NK-92 treated with Interleukin-12 subunit alpha and Interleukin-12 subunit beta, amount 100 ng/mL, for 24 hours (cell line): ENCODE results near the gene SRPX.

ENCODE experiments used
- DNase-seq: peaks from one replicate; lab custom pipeline; 2025; lab: John Stamatoyannopoulos, UW

Gene SRPX

DNA sequence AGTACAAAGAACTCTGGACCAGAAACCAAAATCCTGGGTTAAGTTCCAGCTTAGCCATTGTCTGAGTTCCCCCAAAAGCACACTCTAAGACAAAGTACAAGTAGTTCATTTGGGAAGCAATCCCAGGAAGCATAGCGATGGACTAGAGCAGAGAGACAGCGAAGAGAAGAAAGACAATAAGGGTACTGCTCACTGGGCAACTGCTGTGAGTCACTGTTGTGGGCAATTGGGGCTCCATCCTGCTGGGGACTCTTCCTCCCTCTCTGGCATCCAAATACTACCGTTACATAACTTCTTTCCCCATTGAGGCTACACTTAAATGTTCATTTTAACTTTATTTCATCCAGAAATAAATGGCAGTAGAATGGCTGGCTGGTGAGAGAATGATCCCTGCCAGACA lies 14.1 kb downstream of the SRPX start:
- no peak for DNase-seq

DNA sequence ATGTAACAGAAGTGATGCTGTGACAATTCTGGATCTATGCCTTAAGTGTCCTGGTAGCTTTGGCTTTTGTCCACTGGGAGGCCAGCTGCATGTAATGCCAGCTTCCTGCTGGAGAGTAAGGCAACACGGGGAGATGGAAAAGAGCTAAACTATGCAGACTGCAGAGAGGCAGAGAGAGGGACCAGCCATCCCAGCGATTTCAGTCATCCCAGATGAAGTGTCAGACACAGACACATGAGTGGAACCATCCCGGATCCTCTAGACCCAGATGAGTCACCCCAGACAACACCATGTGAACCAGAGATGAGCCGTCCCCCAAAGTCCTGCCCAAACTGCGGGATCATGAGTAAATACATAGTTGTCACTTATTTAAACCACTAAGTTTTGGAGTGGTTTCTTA lies 14.6 kb downstream of the SRPX start:
- DNase-seq = no peak

DNA sequence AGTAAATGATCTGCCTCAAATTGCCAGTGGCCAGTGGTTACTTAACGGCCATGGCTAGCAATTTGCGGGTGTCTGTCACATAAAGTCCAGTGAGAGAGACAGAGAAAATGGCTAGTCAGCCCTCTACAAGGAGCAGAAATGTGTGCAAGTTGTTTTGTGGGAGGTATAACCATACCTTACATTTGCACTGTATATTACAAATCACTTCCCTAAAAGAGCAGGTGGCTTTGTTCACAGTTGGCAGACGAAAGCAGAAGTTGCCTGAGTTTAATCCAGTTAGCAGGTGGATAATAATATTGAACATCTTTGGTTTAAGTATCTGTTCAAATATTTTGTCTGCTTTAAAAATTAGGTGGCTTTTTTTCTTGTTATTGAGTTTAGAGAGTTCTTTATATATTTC lies 15.6 kb downstream of the SRPX start:
- DNase-seq = no peak

DNA sequence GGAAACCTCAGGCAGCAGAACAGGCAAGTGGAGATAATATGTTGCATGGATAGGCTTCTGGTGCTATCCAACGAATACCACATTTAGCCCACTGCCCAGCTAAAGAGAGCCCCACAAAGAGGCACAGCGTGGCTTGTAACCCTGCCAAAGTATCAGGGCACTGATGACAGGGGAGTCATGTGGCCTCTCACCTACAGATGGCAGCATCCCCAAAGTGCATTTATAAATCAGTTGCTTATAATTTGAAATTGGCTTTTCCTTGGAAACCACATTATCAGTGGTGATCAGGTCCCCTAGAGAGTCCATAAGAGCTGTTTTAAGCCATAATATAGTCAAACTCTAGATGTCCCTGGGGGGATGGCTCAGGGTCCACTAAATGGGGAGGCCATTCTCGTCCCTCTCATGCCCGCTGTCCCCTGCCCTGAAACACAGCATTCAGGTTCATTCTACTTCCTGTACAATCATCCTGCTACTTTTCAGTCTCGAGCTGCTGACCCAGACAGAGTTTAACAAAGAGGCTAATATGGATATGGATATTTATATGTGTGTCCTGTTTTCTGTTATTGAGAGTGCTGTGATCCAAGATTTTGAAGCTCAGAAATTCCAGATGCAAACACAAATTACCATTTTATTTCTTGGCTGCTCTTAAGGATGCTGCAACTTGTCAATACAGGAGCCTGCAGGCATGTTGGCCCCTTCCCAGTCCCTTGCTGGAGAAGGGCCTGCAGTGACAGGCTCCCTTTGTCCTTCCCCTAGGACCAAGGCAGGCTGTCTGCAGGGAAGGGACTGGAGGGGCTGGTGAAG lies 28.5 kb downstream of the SRPX start:
- DNase-seq = no peak

DNA sequence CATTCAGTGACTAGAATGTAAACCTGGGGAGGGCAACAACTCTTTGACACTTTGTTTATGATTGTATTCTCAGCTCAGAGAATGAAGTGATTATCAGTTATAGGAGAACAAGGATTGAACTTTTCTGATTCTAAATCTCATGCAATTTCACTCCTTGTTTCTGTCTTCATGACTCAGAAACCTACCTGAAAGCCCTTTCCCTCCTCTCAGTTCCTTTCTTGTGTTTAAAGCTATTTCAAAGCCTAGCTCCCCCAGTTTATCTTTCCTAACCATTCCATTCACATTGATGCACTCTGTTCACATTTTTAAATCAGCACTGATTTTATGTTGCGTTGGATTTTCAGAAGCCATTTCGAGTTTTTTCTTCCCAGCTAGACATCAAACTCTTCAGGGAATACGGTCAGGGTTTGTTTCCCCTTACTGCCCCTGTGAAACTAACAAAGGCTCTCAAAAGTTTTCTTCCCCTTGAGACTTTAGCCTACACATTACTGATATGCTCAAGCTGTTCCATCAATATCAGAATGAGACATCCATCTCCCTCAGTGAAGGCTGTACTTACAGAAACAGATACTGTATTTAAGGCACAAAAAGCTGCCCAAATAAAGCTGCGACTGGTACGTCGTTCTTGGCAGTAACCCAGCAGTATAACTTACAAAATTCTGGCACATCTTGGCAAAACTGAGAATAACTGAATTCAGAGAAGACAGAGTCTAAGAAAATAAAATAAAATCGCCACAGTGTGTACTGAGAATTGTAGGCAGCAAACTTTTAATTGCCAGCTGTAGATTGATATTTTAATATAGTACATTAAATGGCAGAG lies 31.0 kb downstream of the SRPX start:
- no peak for DNase-seq

DNA sequence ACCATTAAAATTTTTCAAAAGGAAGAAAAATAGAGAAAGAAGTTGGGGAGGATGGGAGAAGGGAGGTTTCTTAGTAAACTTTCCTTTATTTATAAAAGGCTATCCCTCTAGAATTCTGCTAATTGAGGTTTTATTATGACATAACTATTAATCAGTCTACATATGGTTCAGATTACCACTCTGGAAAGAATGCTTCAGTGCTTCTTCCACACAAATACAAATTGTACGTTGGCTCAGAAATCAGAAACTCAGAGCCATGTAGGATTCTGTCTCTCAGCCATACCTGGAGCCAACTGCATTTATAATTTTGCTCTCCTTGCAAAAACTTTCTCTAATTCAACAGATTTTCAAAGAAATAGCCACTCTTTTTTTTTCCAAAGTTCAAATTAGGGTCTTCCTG lies 37.1 kb downstream of the SRPX start:
- no peak for DNase-seq

DNA sequence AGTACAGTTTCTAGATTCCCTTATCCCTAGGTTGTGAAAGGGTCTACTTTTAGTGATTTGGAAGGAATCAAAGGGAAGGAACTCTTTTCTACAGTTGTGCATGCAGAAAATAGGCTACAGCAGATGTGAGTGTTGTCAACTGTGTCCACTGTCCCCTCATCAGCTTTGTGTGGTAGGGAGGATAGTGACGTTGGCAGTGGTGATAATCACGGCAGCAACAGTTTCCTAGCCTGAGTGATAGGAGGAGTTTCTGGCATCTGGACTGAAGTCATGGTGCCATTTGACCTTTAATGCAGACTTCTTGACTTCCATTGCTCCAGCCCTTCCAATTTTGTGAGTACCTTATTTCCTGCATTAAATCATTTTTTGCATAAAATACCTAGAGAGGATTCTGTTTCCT lies 39.3 kb downstream of the SRPX start:
- DNase-seq = no peak

DNA sequence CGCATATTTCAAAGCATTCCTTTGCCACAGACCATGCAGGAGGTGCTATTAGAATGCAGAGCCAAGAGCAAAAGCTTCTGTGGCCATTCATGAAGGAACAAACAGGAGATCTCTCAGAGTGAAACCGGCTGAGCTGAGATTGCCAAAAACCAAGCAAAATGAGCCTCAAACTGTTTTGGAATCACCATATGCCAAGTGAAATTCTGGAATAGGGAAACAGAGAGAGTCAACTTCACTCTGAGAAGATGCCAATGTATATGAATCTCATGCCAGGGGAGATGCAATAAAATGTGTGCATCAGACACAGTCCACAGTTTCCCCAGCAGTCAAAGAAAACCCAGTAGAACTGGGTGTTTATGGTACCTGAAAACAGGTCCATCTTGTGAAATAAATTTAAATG lies 42.3 kb downstream of the SRPX start:
- DNase-seq = no peak

DNA sequence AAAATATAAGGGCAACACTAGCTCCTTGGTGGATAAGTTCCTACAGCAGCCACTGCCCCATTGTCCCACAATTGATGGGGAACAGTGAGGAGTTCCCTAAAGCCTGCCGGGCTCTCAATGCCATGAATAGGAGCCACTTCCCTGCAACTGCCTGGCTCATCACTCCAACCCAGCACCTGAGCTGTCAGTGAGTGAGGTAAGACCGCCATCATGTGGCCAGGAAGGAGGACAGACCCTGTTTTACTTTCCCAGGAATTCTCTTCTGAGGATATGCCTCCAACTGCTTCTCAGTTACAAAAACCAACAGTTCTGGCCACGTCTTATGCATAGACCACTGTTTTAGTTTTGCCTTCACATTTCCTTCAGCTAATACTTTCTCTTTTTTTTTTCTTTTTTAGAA lies 45.5 kb downstream of the SRPX start:
- DNase-seq = no peak

DNA sequence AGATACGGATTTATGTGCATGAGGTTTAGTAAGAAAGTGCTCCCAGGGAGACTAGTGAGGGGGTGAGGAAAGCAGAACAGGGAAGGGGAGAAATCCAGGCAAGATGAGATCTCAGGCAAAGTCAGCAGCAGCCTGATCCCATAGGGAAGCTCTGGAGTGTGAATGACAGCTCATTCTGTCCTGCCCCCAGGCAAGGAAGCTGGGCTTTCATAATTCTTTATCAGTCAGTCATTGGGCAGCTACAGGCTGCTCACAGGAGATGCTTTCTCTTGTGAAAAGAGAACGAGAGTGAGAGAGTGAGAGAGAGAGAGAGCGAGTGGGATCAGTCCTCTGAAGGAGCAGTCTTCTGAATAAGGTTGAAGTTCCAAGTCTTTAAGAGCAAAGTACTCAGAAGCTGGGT lies 48.1 kb downstream of the SRPX start:
- DNase-seq = no peak

DNA sequence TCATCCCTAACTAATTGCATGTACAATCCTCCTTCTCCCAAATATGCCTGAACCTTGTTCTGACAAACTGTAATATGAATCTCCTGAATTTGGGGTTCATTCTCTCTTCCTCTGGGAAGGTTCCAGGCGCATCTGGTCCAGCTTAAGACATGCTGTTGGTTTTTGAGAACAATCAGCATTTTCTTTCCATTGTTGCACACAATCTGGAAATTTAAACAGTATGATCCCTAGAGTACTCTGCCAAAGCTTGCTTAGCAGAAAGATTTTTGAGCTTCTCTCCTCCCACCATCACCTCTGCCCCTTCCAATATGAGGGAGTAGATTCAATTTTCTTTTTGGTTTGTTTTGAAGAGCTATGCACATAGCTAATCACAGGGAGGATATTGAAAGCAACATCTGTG lies 50.1 kb downstream of the SRPX start:
- DNase-seq = no peak

DNA sequence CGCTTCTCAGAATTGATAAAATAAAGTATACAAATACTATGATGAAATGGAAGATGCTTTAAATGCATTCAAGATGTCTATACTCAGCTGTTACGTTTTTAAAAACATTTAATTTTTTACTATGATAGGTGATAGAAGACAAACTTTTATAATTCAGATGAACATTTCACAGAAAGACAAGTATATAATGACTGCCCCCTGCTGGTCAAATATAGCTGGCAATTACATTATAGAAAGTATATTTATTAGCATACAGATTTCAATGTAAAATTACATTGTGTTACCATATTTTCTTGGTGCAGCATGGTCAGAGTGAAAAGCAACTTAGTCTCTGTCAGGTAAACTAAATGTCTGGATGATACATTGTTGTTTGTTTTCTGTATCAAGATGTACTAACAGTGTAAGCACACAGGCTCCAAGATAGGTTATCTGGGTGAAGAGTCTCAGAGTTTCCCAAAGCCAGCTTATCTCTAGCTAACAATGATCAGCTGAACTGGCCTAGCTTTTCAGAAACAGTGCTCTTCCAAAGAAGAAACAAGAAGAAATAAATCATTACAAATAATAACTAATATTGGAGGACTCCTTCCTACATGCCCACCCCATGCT lies 54.1 kb downstream of the SRPX start:
- DNase-seq = no peak

DNA sequence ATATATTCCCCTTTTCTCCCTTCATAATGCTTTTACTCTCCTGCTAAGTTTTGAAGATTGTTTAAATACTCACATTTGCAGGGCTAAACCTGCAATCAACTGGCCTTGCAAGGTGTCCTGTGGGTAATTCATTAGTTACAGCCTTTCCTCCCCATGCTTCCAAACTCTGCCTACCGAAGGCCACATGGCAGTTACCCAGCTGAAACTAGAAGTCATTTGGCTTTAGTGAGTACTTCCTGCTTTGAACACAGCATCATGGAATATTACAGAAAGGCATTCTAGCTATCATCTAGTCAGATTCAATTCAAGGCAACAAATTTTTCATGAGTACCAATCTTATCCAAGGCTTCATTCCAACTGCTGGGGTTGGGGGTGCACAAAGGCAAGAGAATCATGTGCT lies 55.6 kb downstream of the SRPX start:
- DNase-seq = no peak

DNA sequence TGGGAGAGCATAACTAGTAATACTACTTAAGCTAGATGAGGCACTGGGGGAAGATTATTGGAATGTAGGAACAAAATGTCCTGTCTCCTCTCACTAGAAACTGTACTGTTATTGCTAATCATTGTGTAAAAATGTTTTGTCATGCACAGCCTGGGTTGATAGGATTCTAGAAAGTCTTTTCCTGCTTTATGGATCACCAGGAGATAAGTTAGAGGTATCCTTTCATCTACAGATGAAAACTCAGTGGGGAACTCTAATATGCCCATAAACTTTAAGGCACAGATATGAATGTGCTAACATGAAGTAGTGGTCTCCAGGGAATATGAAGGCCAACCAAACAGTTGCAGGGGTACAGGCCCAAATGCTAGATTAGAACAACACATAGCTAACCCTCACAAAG lies 57.5 kb downstream of the SRPX start:
- no peak for DNase-seq

DNA sequence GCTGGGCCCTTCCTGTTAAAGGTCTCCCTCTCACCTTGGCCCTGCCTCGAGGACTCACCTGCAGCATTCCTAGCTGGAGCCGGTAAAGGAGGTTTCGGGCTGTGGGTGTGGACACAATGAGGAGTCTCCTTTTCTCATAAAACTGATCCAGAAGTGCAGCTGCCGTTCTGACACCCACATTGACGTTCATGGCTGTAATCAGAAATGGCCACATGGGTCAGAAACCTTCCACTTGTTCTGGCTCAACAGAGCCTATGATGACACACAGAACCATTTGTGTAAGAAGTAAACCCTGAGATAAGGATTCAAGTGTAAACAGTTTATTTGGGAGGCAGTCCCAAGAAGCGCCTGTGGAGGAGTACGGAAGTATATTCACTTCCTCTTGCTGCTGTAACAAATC lies 63.8 kb downstream of the SRPX start:
- DNase-seq = no peak

DNA sequence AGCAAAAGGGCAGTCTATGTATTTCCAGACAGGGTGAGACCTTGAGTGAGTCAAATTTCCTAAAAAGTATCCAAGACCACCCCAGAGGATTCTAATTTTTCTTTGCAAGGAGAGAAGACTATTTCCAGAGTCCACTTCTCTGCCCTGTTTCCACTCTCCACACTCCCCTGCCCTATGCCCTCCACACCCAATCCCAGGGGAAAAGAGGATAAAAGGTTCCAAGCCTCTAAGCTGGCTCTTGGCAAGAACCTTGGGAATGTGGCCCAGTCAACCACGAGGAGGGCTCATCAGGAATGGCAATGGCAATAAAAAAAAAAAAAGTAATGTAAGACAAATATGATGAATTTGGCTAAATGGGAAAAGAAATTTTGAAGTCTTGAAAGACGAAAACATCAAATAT lies 65.9 kb downstream of the SRPX start:
- DNase-seq = no peak

DNA sequence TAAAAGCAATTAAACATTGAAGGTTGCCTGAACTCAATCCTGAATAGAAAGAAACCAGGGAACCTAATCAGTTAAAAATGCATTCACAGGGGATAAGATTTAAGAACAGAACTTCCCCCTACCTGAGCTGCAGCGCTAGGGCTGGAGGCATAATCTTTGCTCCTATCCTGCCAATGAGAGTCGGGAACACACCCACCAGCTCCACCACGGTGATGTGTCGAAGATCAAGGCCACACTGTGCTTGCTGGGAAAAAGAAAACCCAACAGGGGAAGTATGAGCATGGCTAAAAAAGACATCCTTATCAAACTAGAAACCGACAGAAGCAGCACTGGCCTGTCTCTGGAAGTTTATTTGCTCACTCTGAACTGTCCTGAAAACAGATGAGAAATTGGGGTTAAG lies 66.3 kb downstream of the SRPX start:
- no peak for DNase-seq

DNA sequence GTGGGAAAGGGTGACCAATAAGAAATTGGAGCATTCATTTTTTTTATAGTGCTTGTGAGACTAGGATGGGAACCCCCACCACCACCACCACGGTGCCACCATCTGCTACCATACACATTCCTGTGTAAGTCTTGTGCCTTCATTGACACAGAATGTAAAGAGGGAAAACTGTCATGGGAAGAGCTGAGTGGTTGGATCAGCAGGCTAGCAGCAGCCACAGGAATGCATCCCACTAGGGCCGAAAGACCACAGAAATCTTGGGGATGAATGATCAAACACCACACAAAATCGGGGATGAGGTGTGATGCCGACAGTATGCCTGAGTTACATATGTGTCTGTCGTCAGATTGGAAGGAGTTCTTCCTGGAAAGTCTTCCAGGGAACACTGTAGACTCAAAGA lies 69.2 kb downstream of the SRPX start:
- no peak for DNase-seq

DNA sequence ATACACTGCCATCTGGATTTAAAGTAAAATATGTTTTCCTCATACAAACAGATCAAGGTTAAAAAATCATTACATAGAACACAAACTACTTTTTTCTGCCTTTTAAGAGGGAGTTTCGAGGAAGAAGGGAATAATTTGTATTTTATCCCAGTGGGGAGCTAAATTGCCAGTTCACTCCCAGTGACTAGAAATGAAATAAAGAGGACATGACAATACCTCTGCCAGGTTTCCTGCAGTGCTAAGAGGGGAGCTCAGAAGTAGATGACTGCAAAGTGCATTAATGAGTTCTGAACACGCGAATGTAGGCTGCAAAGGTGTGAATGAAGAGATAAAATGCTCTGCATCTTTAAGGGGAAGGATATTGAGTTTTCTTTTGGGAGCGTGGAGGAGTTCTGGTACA lies 69.7 kb downstream of the SRPX start:
- DNase-seq = no peak

DNA sequence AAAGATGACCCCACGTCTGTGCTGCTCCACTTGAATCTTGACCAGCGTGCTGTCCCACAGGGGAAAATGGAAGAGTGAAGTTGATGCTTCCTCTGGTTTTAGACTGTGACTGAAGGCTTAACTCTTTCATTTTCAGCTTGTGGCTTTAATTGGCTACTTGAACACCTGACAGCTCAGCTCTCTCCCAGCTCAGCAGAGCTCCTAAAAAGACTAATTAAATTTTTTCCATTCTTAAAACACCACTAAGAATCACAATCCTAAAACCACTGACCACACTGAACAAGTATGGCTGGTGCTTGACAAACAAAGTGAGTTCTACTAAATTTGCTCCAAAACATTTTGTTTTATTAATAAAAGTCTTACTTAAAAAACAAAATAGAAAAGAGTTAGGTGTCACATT lies 71.7 kb downstream of the SRPX start:
- DNase-seq = no peak

DNA sequence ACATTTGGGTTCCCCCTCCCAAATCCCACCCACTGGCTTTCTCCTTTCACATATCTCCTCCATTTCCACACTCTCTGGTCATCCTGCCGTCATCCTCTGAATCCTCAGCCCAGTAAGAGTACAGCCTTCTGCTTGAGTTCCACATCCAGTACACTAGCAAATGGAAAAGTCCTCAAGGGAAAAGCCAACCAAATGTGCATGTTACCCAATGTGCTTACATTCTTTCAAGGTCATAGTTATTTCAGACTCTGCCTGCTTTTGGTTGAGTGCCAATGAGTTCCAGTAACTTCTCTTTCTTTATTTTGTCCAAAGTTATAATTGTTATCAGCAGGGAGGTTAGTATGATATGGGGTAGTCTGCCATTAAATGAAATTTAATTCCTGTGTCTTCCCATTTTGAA lies 78.1 kb downstream of the SRPX start:
- DNase-seq = no peak

DNA sequence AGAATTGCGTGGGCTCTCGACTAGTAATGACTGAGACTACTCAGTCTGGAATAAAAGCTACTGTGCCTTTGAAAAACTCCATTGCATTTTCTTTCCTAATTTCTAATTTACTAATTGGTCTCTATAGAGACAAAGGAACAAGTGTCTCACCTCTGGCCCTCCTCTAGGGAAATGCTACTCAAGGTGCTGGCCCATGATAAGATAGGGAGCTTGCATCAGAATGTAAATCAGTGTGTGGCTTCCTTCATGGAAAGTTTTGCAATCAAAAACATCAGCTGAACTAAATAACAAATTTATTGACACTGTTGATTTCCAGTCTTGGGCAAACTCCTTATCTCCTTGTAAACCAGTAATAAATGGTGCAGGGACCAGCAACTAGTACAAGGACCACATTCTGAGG lies 81.8 kb downstream of the SRPX start:
- no peak for DNase-seq

DNA sequence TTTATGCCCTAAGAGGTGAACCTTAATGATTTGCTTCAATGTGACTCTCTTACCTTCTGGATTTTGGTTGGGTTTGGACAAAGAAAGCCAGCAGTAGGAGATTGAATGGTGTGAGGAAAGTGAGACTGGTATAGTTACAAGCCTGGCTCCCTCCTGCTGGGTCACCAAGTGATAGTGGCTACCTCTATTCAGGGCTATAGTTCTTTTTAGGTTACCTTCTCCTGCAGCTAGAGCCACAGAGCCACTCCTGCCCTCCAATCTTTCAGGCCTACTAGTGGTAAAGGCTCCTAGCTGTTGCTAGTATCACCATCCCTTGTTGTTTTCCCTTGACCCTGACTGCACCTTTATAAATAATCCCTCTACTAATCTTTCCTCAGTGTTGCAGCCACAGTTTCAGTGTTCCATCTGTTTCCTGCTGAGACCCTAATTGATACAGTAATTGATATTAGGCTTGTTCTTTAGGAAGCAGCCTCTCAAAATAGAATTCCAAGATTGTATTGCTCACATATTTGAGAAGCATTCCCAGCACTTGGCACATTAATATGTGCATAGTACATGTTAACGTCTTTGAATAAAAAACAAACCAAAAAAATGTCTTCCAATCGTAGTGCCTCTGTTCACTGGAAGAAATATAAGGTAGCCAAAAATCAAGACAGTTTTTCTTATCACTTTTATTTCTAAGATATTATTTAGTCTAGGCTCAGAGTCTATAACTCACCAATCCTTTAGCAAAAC lies 82.3 kb downstream of the SRPX start:
- DNase-seq = no peak
